Measurements from ENCODE around the gene CHCHD10. TPM values are rescaled to one million over a fixed set of nuclear protein-coding genes. Genes with fewer than 3 reads are reported as not detected.
A peak's percentile ranks its signal among the peaks of the same experiment; 100 is the strongest.

The CHCHD10 gene
- total and polyA plus RNA-seq, 2 of the 13 experiments (the other 11 are each of a cell fraction or from before 2014, with no cell fraction given): 37.0 to 62.8 TPM

DNA sequence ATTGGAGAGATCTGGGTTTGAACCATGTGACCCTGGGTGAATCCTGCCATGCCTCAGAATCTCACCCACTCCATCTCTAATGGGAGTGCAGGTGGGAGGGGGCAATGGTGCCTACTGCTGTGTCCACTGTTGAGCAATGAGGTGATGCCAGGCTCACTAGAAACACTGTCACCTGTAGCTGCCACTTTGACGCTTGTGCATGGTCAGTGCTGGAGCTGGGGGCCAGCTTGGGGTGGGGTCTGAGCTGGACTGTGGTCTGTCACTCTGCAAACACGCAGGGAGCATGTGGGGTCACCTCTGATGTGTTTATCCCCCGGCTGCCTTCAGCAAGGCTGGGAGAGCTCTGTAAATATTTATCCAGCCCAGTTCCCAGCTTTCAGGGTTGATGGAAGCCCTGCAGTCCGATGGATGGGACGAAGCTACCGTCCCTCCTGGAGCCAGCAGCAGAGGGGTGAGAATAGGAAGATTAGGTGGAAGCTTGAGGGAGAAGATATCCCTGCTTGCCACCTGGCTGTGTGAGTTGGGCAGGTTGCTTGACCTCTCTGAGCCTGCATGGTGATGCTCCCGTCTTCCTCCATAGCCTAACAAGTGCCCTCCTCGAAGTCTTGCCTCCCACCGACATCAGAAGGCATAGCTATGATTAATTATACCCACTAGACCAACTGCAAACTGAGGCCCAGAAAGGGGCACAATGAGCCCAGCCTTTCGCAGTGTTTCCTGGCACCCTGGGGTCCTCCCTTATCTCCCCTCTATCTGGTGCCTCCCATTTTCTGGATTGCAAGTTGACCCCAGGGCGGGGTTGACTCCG lies 6.5 kb upstream of the CHCHD10 start (continued):
- TF ChIP-seq, protein P1, sequence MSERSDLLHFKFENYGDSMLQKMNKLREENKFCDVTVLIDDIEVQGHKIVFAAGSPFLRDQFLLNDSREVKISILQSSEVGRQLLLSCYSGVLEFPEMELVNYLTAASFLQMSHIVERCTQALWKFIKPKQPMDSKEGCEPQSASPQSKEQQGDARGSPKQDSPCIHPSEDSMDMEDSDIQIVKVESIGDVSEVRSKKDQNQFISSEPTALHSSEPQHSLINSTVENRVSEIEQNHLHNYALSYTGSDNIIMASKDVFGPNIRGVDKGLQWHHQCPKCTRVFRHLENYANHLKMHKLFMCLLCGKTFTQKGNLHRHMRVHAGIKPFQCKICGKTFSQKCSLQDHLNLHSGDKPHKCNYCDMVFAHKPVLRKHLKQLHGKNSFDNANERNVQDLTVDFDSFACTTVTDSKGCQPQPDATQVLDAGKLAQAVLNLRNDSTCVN (CRISPR knock-in tag; IDR thresholded peaks at IDR 0.05; ENCODE audit: borderline replicate concordance): peak; percentile 60; the same call in 1 of the 2 replicates
- TF ChIP-seq ZFP90 (CRISPR knock-in tag; IDR thresholded peaks at IDR 0.05; ENCODE audit: borderline replicate concordance) (peak; percentile 72; the same call in 1 of the 2 replicates), PPARG (CRISPR knock-in tag; conservative IDR thresholded peaks at IDR 0.05) (no peak; the same call in 1 of the 2 replicates), ZNF530 (CRISPR knock-in tag; IDR thresholded peaks at IDR 0.05; ENCODE audit: low read depth) (no peak), REPIN1 (CRISPR knock-in tag; IDR thresholded peaks at IDR 0.05; ENCODE audit: borderline replicate concordance, low read depth) (peak; percentile 79; the same call in 1 of the 2 replicates), PCBP1 (IDR thresholded peaks at IDR 0.05; ENCODE audit: borderline replicate concordance, low read depth, low read length) (no peak), ZSCAN31 (CRISPR knock-in tag; IDR thresholded peaks at IDR 0.05; ENCODE audit: low read depth) (no peak), ZNF468 (CRISPR knock-in tag; IDR thresholded peaks at IDR 0.05) (no peak), ELF3 (CRISPR knock-in tag; IDR thresholded peaks at IDR 0.05) (peak; percentile 58), KDM1A (CRISPR knock-in tag; IDR thresholded peaks at IDR 0.05) (0 out of 2 replicates have a peak, but pooled peaks have one; percentile 39), ZNF619 (CRISPR knock-in tag; IDR thresholded peaks at IDR 0.05) (no peak), ELF4 (CRISPR knock-in tag; IDR thresholded peaks at IDR 0.05; ENCODE audit: borderline replicate concordance) (no peak), NONO (IDR thresholded peaks at IDR 0.05) (no peak), NONO (CRISPR knock-in tag; conservative IDR thresholded peaks at IDR 0.05) (peak; percentile 94), JARID2 (CRISPR knock-in tag; IDR thresholded peaks at IDR 0.05; ENCODE audit: insufficient replicate concordance) (no peak), CAMTA2 (CRISPR knock-in tag; IDR thresholded peaks at IDR 0.05; ENCODE audit: borderline replicate concordance) (no peak), U2AF1 (optimal IDR thresholded peaks at IDR 0.05; ENCODE audit: low read depth, low read length) (no peak), RXRA (CRISPR knock-in tag; IDR thresholded peaks at IDR 0.05) (peak; percentile 99), ZFP37 (CRISPR knock-in tag; IDR thresholded peaks at IDR 0.05; ENCODE audit: borderline replicate concordance) (peak; percentile 74; the same call in 1 of the 2 replicates), ZBTB14 (CRISPR knock-in tag; IDR thresholded peaks at IDR 0.05) (no peak; the same call in 1 of the 2 replicates), KLF12 (CRISPR knock-in tag; IDR thresholded peaks at IDR 0.05; ENCODE audit: borderline replicate concordance) (0 out of 2 replicates have a peak, but pooled peaks have one; percentile 71), TBX3 (IDR thresholded peaks at IDR 0.05; ENCODE audit: borderline replicate concordance) (peak; percentile 69; the same call in 1 of the 2 replicates), HOXD1 (CRISPR knock-in tag; IDR thresholded peaks at IDR 0.05) (0 out of 2 replicates have a peak, but pooled peaks have one; percentile 55)
- TF ChIP-seq, protein P2, sequence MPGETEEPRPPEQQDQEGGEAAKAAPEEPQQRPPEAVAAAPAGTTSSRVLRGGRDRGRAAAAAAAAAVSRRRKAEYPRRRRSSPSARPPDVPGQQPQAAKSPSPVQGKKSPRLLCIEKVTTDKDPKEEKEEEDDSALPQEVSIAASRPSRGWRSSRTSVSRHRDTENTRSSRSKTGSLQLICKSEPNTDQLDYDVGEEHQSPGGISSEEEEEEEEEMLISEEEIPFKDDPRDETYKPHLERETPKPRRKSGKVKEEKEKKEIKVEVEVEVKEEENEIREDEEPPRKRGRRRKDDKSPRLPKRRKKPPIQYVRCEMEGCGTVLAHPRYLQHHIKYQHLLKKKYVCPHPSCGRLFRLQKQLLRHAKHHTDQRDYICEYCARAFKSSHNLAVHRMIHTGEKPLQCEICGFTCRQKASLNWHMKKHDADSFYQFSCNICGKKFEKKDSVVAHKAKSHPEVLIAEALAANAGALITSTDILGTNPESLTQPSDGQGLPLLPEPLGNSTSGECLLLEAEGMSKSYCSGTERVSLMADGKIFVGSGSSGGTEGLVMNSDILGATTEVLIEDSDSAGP (CRISPR knock-in tag; IDR thresholded peaks at IDR 0.05; ENCODE audit: borderline replicate concordance): peak; percentile 35; the same call in 1 of the 2 replicates
- TF ChIP-seq, protein P3, sequence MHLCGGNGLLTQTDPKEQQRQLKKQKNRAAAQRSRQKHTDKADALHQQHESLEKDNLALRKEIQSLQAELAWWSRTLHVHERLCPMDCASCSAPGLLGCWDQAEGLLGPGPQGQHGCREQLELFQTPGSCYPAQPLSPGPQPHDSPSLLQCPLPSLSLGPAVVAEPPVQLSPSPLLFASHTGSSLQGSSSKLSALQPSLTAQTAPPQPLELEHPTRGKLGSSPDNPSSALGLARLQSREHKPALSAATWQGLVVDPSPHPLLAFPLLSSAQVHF (CRISPR knock-in tag; IDR thresholded peaks at IDR 0.05): no peak
